Iris pigment epithelial cell (primary cell): Measurements from ENCODE around the gene REXO1.
A peak's percentile ranks its signal among the peaks of the same experiment; 100 is the strongest.

Experiments used
- DNase-seq: peaks from one replicate; pipeline ENCODE4 v3.0.0-alpha.2; 2011; ENCODE audit warnings: low read depth

The REXO1 gene

GRCh38 chr19:1861599-1862031 is 13.3 kb upstream of the REXO1 start:
- peak; percentile 42 for DNase-seq

GRCh38 chr19:1860821-1861598 is 12.7 kb upstream of the REXO1 start:
- no peak for DNase-seq

- peak; percentile 76 for DNase-seq
Observed at GRCh38 chr19:1860042-1860775, 11.9 kb upstream of the REXO1 start.

- no peak for DNase-seq
Observed at GRCh38 chr19:1859331-1859781, 11.1 kb upstream of the REXO1 start.

GRCh38 chr19:1858412-1859081 is 10.3 kb upstream of the REXO1 start:
- no peak for DNase-seq

- no peak for DNase-seq
Observed at GRCh38 chr19:1857648-1858326, 9.5 kb upstream of the REXO1 start.

GRCh38 chr19:1856698-1857603 is 8.7 kb upstream of the REXO1 start:
- peak; percentile 80 for DNase-seq

GRCh38 chr19:1856345-1856697 is 8.0 kb upstream of the REXO1 start:
- no peak for DNase-seq

- no peak for DNase-seq
Observed at GRCh38 chr19:1855828-1856255, 7.6 kb upstream of the REXO1 start.

- peak; percentile 76 for DNase-seq
Observed at GRCh38 chr19:1855040-1855827, 7.0 kb upstream of the REXO1 start.

GRCh38 chr19:1854542-1855039 is 6.3 kb upstream of the REXO1 start:
- DNase-seq, result no peak

- no peak for DNase-seq
Observed at GRCh38 chr19:1854039-1854541, 5.8 kb upstream of the REXO1 start.

- peak; percentile 64 for DNase-seq
Observed at GRCh38 chr19:1853295-1854038, 5.2 kb upstream of the REXO1 start.

- DNase-seq, result no peak
Observed at GRCh38 chr19:1852581-1853128, 4.4 kb upstream of the REXO1 start.

- DNase-seq, result no peak
Observed at GRCh38 chr19:1851654-1852580, 3.6 kb upstream of the REXO1 start.

GRCh38 chr19:1850809-1851653 is 2.7 kb upstream of the REXO1 start:
- DNase-seq, result no peak

GRCh38 chr19:1849886-1850398 is 1.7 kb upstream of the REXO1 start:
- DNase-seq, result no peak
